HEK293T (cell line): ENCODE measurements around the gene MRO.

Experiments
- ARNT ChIP-seq: fragments of 450-650 bp; IDR thresholded peaks from 2 replicates; pipeline ENCODE4 v1.6.1; 2017; ENCODE audit warnings: mild to moderate bottlenecking
- BHLHE40 ChIP-seq: fragments of 450-650 bp; IDR thresholded peaks from 2 replicates; pipeline ENCODE4 v1.6.1; 2016; ENCODE audit warnings: mild to moderate bottlenecking, moderate library complexity, borderline replicate concordance
- CTBP1 ChIP-seq: fragments of 450-650 bp; IDR thresholded peaks from 2 replicates; pipeline ENCODE4 v1.6.1; 2016; ENCODE audit warnings: borderline replicate concordance
- ELF4 ChIP-seq: fragments of 450-650 bp; IDR thresholded peaks from 2 replicates; pipeline ENCODE4 v1.6.1; 2017; ENCODE audit warnings: antibody characterized with exemption
- FOXK2 ChIP-seq: fragments of 450-650 bp; IDR thresholded peaks from 2 replicates; pipeline ENCODE4 v1.6.1; 2016; ENCODE audit warnings: mild to moderate bottlenecking
- FOXM1 ChIP-seq: fragments of 450-650 bp; IDR thresholded peaks from 2 replicates; pipeline ENCODE4 v1.6.1; 2017; ENCODE audit warnings: mild to moderate bottlenecking, borderline replicate concordance
- HDGF ChIP-seq: fragments of 450-650 bp; IDR thresholded peaks from 2 replicates; pipeline ENCODE4 v1.6.1; 2017; ENCODE audit warnings: antibody characterized with exemption, borderline replicate concordance
- L3MBTL2 ChIP-seq: fragments of 450-650 bp; conservative IDR thresholded peaks from 2 replicates; pipeline ENCODE4 v1.6.1; 2016; ENCODE audit warnings: mild to moderate bottlenecking
- NFRKB ChIP-seq: fragments of 450-650 bp; IDR thresholded peaks from 2 replicates; pipeline ENCODE4 v1.6.1; 2016; ENCODE audit warnings: mild to moderate bottlenecking, moderate library complexity
- PKNOX1 ChIP-seq: fragments of 450-650 bp; IDR thresholded peaks from 2 replicates; pipeline ENCODE4 v1.6.1; 2016
- SP1 ChIP-seq: fragments of 450-650 bp; IDR thresholded peaks from 2 replicates; pipeline ENCODE4 v1.6.1; 2017
- SUZ12 ChIP-seq: fragments of 450-650 bp; IDR thresholded peaks from 2 replicates; pipeline ENCODE4 v1.6.1; 2016; ENCODE audit warnings: mild to moderate bottlenecking
- TARDBP ChIP-seq: fragments of 450-650 bp; IDR thresholded peaks from 2 replicates; pipeline ENCODE4 v1.6.1; 2016
- ZNF384 ChIP-seq: fragments of 450-650 bp; IDR thresholded peaks from 2 replicates; pipeline ENCODE4 v1.6.1; 2016

GRCh38 chr18:50788284-50788683 is 31.5 kb downstream of the MRO start:
- no peak for TF ChIP-seq ELF4
- no peak for TF ChIP-seq PKNOX1
- TF ChIP-seq SP1 = no peak
- TF ChIP-seq BHLHE40 = no peak
- TF ChIP-seq SUZ12 = no peak
- no peak for TF ChIP-seq L3MBTL2
- no peak for TF ChIP-seq FOXM1
- no peak for TF ChIP-seq HDGF
- no peak for TF ChIP-seq CTBP1
- no peak for TF ChIP-seq TARDBP
- TF ChIP-seq ARNT = no peak
- no peak for TF ChIP-seq FOXK2
- TF ChIP-seq ZNF384 = no peak
- TF ChIP-seq NFRKB = no peak
